ENCODE measurements around the gene AMPH.
A peak's percentile ranks its signal among the peaks of the same experiment; 100 is the strongest.
"Not testable (repeated sequence)": the region's sequence is repeated elsewhere in the genome, so short reads cannot be mapped to it uniquely, and the experiment has no call there.

AMPH gene

DNA sequence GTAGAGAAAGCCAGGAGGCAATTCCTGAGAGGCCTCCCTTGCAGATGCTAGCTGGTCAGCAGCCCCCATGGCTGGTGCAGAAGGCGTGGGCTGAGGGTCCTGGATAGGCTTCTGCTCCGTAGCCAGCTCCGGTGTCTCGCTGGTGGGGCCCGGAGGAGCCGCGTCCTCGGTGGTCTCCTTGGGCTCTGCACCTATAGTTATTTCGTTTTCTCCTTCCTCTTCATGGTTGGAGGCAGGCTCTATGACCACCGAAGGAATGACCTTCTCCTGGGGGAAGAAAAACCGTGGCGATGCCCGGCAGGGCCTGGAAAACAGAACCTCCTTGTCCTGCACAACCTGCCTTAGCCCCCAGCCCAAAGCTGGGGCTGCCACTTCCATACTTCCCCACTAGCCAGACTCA lies 239.4 kb downstream of the AMPH start:
- no peak for DNase-seq

DNA sequence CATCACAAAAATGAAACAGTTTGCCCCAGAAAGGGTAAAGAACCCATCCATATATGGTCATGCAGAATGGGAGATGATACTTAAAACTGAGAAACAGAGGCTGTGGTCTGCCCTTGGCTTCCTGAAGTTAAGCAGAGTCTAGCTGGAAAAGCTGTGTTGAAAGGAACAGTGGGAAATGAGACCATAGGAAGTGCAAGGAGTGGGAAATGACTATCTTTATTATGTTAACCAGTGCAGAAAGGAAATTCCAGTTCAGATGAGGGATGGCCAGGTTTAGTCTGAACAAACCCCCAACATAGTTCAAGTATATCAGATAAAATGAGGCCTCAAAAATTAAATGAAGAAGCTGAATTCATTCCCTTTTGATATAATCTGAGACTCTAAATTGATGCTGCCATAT lies 245.5 kb downstream of the AMPH start:
- no peak for DNase-seq

GRCh38 chr7:38383281-38383680 lies 247.9 kb downstream of the AMPH start:
- no peak for DNase-seq

DNA sequence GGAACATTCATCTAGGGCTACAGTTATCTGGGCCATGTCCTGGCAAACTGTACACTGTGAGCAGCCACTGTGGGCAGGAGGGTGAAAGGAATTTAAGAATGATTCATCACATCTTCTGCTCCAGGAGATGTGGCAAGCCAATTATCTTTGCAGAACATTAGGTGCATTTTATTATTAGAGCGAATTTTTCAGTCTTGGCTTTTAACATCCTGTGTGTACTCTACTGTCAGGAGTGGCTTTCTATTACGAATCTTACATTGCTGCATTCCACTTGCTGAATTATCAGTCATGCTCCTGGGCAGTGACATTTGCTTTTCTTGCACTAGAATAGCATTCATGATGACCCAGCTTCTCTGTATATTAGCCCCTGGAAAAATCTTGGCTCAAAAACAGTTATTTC lies 248.5 kb downstream of the AMPH start:
- no peak for DNase-seq

GRCh38 chr7:38375453-38375852 lies 255.7 kb downstream of the AMPH start:
- DNase-seq = no peak

GRCh38 chr7:38374507-38374906 lies 256.7 kb downstream of the AMPH start:
- no peak for DNase-seq

DNA sequence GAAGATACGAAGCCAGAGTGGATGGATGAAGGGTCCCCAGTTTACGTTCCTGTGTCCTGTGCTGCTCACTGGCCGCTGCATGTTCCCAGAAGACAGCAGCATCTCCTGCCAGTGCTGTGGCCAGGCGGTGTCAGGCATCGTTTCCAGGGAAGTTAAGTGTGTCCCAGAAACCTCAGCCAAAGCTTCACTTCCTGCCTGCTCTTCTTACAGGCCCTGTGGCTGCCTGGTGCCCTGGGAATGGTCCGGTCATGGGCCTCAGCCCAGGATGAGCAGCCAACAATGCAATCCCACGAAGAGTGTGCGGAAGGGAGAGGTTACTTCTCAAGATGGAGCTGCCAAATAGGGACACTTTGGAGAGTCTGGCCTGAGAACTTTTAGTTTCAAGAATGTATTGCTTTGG lies 258.0 kb downstream of the AMPH start:
- no peak for DNase-seq

- DNase-seq = no peak
Measured at GRCh38 chr7:38372290-38372689, 258.9 kb downstream of the AMPH start.

- peak; percentile 85 for DNase-seq
Measured at GRCh38 chr7:38369816-38370493, 261.2 kb downstream of the AMPH start.

DNA sequence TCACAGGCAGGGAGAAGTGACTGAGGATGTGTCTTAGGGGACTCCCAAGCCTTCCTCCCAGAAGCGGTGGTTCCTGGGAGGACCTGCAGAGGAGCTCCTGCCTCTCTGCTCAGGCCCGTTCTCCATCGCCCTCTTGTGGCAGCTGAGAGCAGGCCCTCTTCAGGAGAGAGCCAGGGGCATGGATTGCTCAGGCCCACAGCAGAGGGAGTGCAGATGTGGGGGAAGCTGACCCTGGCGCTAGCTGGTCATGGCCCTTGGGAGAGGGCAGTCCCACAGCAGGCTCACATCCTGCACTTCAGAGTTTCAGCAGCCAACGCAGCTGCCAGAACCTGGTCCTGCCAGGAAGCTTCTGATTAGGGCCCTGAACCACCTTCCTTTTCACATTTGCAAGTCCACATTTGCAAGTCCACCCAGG lies 263.0 kb downstream of the AMPH start:
- DNase-seq = no peak

GRCh38 chr7:38367301-38367890 lies 263.8 kb downstream of the AMPH start:
- DNase-seq = no peak

GRCh38 chr7:38363379-38363778 lies 267.8 kb downstream of the AMPH start:
- not testable (repeated sequence) for DNase-seq

DNA sequence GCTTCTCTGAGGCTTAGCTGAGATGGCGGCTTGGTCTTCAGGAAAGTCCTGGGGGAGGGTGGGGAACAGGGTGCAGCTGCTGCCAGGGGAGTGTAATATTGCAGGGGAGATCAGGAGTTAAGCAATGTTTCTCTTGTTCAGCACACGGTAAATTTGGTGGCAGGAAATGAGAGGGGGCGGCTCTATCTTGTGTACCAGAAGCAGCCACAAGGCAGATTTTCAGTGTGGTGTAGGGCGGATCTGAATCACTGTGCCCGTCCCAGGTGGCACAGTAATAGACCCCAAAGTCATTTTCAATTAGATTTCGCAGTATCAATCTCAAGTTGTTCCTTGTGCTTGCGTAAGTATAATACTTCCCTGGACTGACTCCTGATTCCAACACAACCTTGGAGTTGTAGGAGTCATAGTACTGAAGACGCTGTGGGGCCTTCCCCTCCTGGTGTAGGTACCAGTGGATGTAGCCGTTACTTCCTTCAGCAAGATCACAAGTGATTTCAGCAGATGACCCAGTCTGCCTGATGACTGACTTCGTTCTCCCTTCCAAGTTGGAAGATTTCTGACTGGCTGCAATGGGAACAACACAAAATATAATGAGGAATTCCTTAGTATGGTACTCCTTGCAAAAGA lies 268.4 kb downstream of the AMPH start:
- DNase-seq = not testable (repeated sequence)

DNA sequence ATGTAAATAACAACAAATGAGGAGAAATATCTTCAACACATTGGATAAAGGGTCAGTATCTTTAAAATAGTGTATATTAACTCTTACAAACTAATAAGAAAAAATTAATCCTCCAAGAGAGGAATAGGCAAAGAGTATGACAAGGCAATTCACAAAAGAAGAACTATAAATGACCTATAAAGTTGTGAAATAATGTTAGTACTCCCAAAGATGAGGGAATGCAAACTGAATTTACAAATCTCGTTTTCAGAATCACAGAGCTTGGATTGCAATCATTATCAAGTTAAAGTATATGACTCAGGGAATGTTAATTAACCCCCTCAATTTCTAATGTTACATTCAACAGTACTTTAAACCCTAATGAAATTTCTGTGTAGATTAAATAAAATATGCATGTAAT lies 270.4 kb downstream of the AMPH start:
- DNase-seq = no peak

GRCh38 chr7:38359071-38359601 lies 272.0 kb downstream of the AMPH start:
- not testable (repeated sequence) for DNase-seq

GRCh38 chr7:38358273-38358831 lies 272.8 kb downstream of the AMPH start:
- DNase-seq = peak; percentile 56

GRCh38 chr7:38354271-38354851 lies 276.8 kb downstream of the AMPH start:
- not testable (repeated sequence) for DNase-seq

- DNase-seq = not testable (repeated sequence)
Measured at GRCh38 chr7:38353431-38353881, 277.7 kb downstream of the AMPH start.

DNA sequence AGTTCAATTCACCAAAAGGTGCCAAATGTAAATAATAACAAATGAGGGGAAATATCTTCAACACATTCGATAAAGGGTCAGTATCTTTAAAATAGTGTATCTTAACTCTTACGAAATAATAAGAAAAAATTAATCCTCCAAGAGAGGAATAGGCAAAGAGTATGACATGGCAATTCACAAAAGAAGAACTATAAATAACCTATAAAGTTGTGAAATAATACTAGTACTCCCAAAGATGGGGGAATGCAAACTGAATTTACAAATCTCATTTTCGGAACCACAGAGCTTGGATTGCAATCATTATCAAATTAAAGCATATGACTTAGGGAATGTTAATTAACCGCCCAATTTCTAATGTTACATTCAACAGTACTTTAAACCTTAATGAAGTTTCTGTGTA lies 279.6 kb downstream of the AMPH start:
- DNase-seq = no peak

GRCh38 chr7:38350777-38351176 lies 280.4 kb downstream of the AMPH start:
- DNase-seq = not testable (repeated sequence)

- not testable (repeated sequence) for DNase-seq
Measured at GRCh38 chr7:38349869-38350583, 281.1 kb downstream of the AMPH start.

GRCh38 chr7:38349126-38349795 lies 281.9 kb downstream of the AMPH start:
- DNase-seq = not testable (repeated sequence)
